H9 (cell line): ENCODE results near the gene ECD. TPM values are rescaled to one million over a fixed set of nuclear protein-coding genes. Genes with fewer than 3 reads are reported as not detected.

ENCODE experiments used
- DNase-seq: peaks from one replicate; pipeline ENCODE4 v3.0.0-alpha.2; 2017
- H2AFZ ChIP-seq: one replicate; pipeline ENCODE4 v1.6.1; 2013; ENCODE audit warnings: mild to moderate bottlenecking, low read length, control low read depth, moderate library complexity
- H2AK5ac ChIP-seq: 2 replicates; pipeline ENCODE4 v1.6.1; 2013; ENCODE audit warnings: low read length, control low read depth, mixed read lengths; ENCODE audit not compliant: insufficient read length
- H2BK120ac ChIP-seq: one replicate; pipeline ENCODE4 v1.6.1; 2013; ENCODE audit warnings: low read depth, mild to moderate bottlenecking, low read length, control low read depth, inconsistent platforms; ENCODE audit not compliant: poor library complexity, severe bottlenecking
- H2BK12ac ChIP-seq: 2 replicates; pipeline ENCODE4 v1.6.1; 2013; ENCODE audit warnings: low read length, control low read depth, mixed read lengths, low read depth; ENCODE audit not compliant: insufficient read length
- H2BK15ac ChIP-seq: 2 replicates; pipeline ENCODE4 v1.6.1; 2013; ENCODE audit warnings: low read depth, low read length, control low read depth
- H2BK20ac ChIP-seq: one replicate; pipeline ENCODE4 v1.6.1; 2013; ENCODE audit warnings: low read depth, mild to moderate bottlenecking, low read length, control low read depth, inconsistent platforms; ENCODE audit not compliant: poor library complexity, severe bottlenecking
- H2BK5ac ChIP-seq: 2 replicates; pipeline ENCODE4 v1.6.1; 2013; ENCODE audit warnings: low read length, control low read depth, mixed read lengths; ENCODE audit not compliant: insufficient read length
- H3K14ac ChIP-seq: 2 replicates; pipeline ENCODE4 v1.6.1; 2013; ENCODE audit warnings: low read length, control low read depth; ENCODE audit not compliant: insufficient read depth
- H3K18ac ChIP-seq: 2 replicates; pipeline ENCODE4 v1.6.1; 2013; ENCODE audit warnings: low read depth, mild to moderate bottlenecking, mixed read lengths, low read length, control low read depth; ENCODE audit not compliant: insufficient read length
- H3K23ac ChIP-seq: 2 replicates; pipeline ENCODE4 v1.6.1; 2013; ENCODE audit warnings: low read length, control low read depth, mixed read lengths, low read depth; ENCODE audit not compliant: insufficient read length
- H3K23me2 ChIP-seq: 2 replicates; pipeline ENCODE4 v1.6.1; 2013; ENCODE audit warnings: low read depth, mild to moderate bottlenecking, mixed read lengths, low read length, control low read depth; ENCODE audit not compliant: insufficient read length, poor library complexity, severe bottlenecking
- H3K27ac ChIP-seq: 2 replicates; pipeline ENCODE4 v1.5.1; 2013; ENCODE audit warnings: low read length, control low read depth, mixed read lengths, low read depth; ENCODE audit not compliant: insufficient read length
- H3K27me3 ChIP-seq: 2 replicates; pipeline ENCODE4 v1.6.1; 2013; ENCODE audit warnings: low read length, control low read depth, inconsistent platforms; ENCODE audit not compliant: insufficient read depth
- H3K4ac ChIP-seq: 2 replicates; pipeline ENCODE4 v1.6.1; 2013; ENCODE audit warnings: low read depth, mild to moderate bottlenecking, control low read depth, inconsistent platforms, low read length, moderate library complexity
- H3K4me1 ChIP-seq: 2 replicates; pipeline ENCODE4 v1.6.1; 2013; ENCODE audit warnings: low read length, control low read depth, inconsistent platforms; ENCODE audit not compliant: insufficient read depth
- H3K4me2 ChIP-seq: 2 replicates; pipeline ENCODE4 v1.6.1; 2013; ENCODE audit warnings: low read length, control low read depth, mixed read lengths; ENCODE audit not compliant: insufficient read length, insufficient read depth
- H3K56ac ChIP-seq: 2 replicates; pipeline ENCODE4 v1.6.1; 2013; ENCODE audit warnings: low read depth, mild to moderate bottlenecking, mixed read lengths, low read length, control low read depth; ENCODE audit not compliant: insufficient read length
- H3K79me1 ChIP-seq: 2 replicates; pipeline ENCODE4 v1.6.1; 2013; ENCODE audit warnings: low read depth, mild to moderate bottlenecking, moderate library complexity, low read length, control low read depth, inconsistent platforms; ENCODE audit not compliant: insufficient read depth, poor library complexity, severe bottlenecking
- H3K79me2 ChIP-seq: 2 replicates; pipeline ENCODE4 v1.6.1; 2013; ENCODE audit warnings: low read length, control low read depth, inconsistent platforms; ENCODE audit not compliant: insufficient read depth
- H3K9ac ChIP-seq: 2 replicates; pipeline ENCODE4 v1.6.1; 2013; ENCODE audit warnings: low read length, control low read depth, mixed read lengths; ENCODE audit not compliant: insufficient read length; ENCODE audit errors: extremely low read depth
- H3K9me3 ChIP-seq: one replicate; pipeline ENCODE4 v1.6.1; 2013; ENCODE audit warnings: low read depth, low read length, inconsistent platforms; ENCODE audit not compliant: control insufficient read depth
- H3T11ph ChIP-seq: one replicate; pipeline ENCODE4 v1.6.1; 2013; ENCODE audit warnings: mild to moderate bottlenecking, low read length, control low read depth, inconsistent platforms
- H4K20me1 ChIP-seq: one replicate; pipeline ENCODE4 v1.6.1; 2013; ENCODE audit not compliant: control insufficient read depth, insufficient read length, insufficient read depth
- H4K5ac ChIP-seq: 2 replicates; pipeline ENCODE4 v1.6.1; 2013; ENCODE audit warnings: low read depth, mild to moderate bottlenecking, mixed read lengths, low read length, control low read depth; ENCODE audit not compliant: insufficient read length
- H4K8ac ChIP-seq: replicated peaks from 2 replicates; pipeline ENCODE4 v1.6.1; 2013; ENCODE audit warnings: low read length, control low read depth, mixed read lengths, low read depth; ENCODE audit not compliant: insufficient read length
- H4K91ac ChIP-seq: 2 replicates; pipeline ENCODE4 v1.6.1; 2013; ENCODE audit warnings: low read depth, mild to moderate bottlenecking, moderate library complexity, mixed read lengths, low read length, control low read depth; ENCODE audit not compliant: insufficient read length
- H3K27ac Mint-ChIP-seq, 3 experiments: 2 replicates in 2 of 3; 3 replicates in 1 of 3; pipeline ENCODE4 v1.8.0; 2020 to 2021; ENCODE audit warnings: mixed read lengths in 3 of 3, mild to moderate bottlenecking in 1 of 3, moderate library complexity in 1 of 3
- H3K27me3 Mint-ChIP-seq: 2 replicates; pipeline ENCODE4 v1.8.0; 2021; ENCODE audit warnings: low read depth, mild to moderate bottlenecking, moderate library complexity, mixed read lengths
- H3K36me3 Mint-ChIP-seq, 3 experiments: 2 replicates in 2 of 3; 3 replicates in 1 of 3; pipeline ENCODE4 v1.8.0; 2020 to 2021; ENCODE audit warnings: low read depth in 3 of 3, mixed read lengths in 3 of 3; ENCODE audit not compliant: insufficient read depth in 1 of 3
- H3K4me1 Mint-ChIP-seq, 2 experiments: 2 replicates each; pipeline ENCODE4 v1.8.0; 2020; ENCODE audit warnings: mixed read lengths in 2 of 2
- H3K4me3 Mint-ChIP-seq, 2 experiments: 2 replicates in 1 of 2; 3 replicates in 1 of 2; pipeline ENCODE4 v1.8.0; 2020 to 2021; ENCODE audit warnings: mild to moderate bottlenecking in 2 of 2, mixed read lengths in 2 of 2, moderate library complexity in 1 of 2
- H3K9me3 Mint-ChIP-seq, 2 experiments: 2 replicates in 1 of 2; 3 replicates in 1 of 2; pipeline ENCODE4 v1.8.0; 2020; ENCODE audit warnings: mild to moderate bottlenecking in 2 of 2, mixed read lengths in 2 of 2, moderate library complexity in 1 of 2
- CTCF ChIP-seq: fragments of 200-600 bp; sonication (generic); conservative IDR thresholded peaks from 3 replicates; pipeline ENCODE4 v1.8.0; 2021; ENCODE audit warnings: antibody characterized with exemption, mild to moderate bottlenecking
- WGBS: extraction: QIAGEN DNeasy Blood & Tissue Kit; methylation state at CpG from one replicate; pipeline ENCODE4 v1.1.7; 2013; ENCODE audit warnings: missing lambda C conversion rate, low lambda C conversion rate, mixed read lengths; ENCODE audit not compliant: insufficient read length; ENCODE audit errors: extremely low coverage; 5-methylcytosine and 5-hydroxymethylcytosine counted together
- total RNA-seq: library from RNA; stranded (reverse); gene quantifications from 2 replicates; pipeline ENCODE4 v1.2.1, GENCODE V29; 2021

ECD gene
- total RNA-seq, 1 experiment from 2014 or later, result 41.6 TPM

GRCh38 chr10:73190188-73190587 is 22.4 kb upstream of the ECD start:
- H3T11ph ChIP-seq, result no peak overlapping the region
- no peak overlapping the region for H3K9ac ChIP-seq
- no peak for DNase-seq
- no peak overlapping the region for H3K23ac ChIP-seq
- no peaks in the 10 kb centered on the region for H3K9me3 ChIP-seq
- no peak overlapping the region for H4K91ac ChIP-seq
- H3K4me1 ChIP-seq, result no peaks in the 10 kb centered on the region
- no peaks in the 10 kb centered on the region for H3K27me3 ChIP-seq
- H3K18ac ChIP-seq, result no peak overlapping the region
- no peak overlapping the region for H3K14ac ChIP-seq
- no peak overlapping the region for H2BK5ac ChIP-seq
- no peak overlapping the region for H2AK5ac ChIP-seq
- H3K56ac ChIP-seq, result no peak overlapping the region
- Mint-ChIP-seq H3K4me3 (no peak overlapping the region), H3K4me1 (no peaks in the 10 kb centered on the region), H3K27me3 (no peaks in the 10 kb centered on the region), H3K9me3 (no peaks in the 10 kb centered on the region), H3K27ac (no peak overlapping the region), H3K36me3 (0 out of 7 replicates have a peak, but pooled peaks cover 0 to 2% (median 0%) of the 10 kb centered on the region in 3 experiments)
- H2BK15ac ChIP-seq, result no peak overlapping the region
- H3K79me1 ChIP-seq, result no peaks in the 10 kb centered on the region
- H3K23me2 ChIP-seq, result no peaks in the 10 kb centered on the region
- H4K20me1 ChIP-seq, result no peaks in the 10 kb centered on the region
- H2AFZ ChIP-seq, result no peak overlapping the region
- no peak overlapping the region for H2BK120ac ChIP-seq
- H3K27ac ChIP-seq, result no peak overlapping the region
- H2BK20ac ChIP-seq, result no peak overlapping the region
- no peak overlapping the region for H3K4me2 ChIP-seq
- H4K8ac ChIP-seq, result no peak overlapping the region
- H3K79me2 ChIP-seq, result no peaks in the 10 kb centered on the region
- H3K4ac ChIP-seq, result no peak overlapping the region
- TF ChIP-seq CTCF, result no peak
- no peak overlapping the region for H4K5ac ChIP-seq
- H2BK12ac ChIP-seq, result no peak overlapping the region
- no CpG with 5 or more reads among the region's 5 CpGs for WGBS
